Body of pancreas (tissue), 4 donors: ENCODE measurements around the gene KRT3. TPM values are rescaled to one million over a fixed set of nuclear protein-coding genes. Genes with fewer than 3 reads are reported as not detected.

Source experiments
- ATAC-seq: fragments of 150-250 bp; one replicate; pipeline ENCODE4 v1.9.1; 2016
- DNase-seq, 4 donors: peaks; one replicate each; pipeline ENCODE4 v3.0.0-alpha.2; 2019
- H3K27ac ChIP-seq, 4 donors: fragments of 200-600 bp; sonication (generic); 1 replicate in 3 of 4; 2 replicates in 1 of 4; pipeline versions ENCODE4 v1.5.1 to v1.6.1; 2016 to 2019; ENCODE audit warnings: mild to moderate bottlenecking in 1 of 4, mixed read lengths in 1 of 4, moderate library complexity in 1 of 4
- H3K27me3 ChIP-seq, 2 donors: fragments of 200-600 bp; sonication (generic); one replicate each; pipeline ENCODE4 v1.6.0; 2016; ENCODE audit warnings: mild to moderate bottlenecking in 1 of 2
- H3K36me3 ChIP-seq, 2 donors: fragments of 200-600 bp; sonication (generic); replicated peaks in 1 of 2; 2 replicates each; pipeline ENCODE4 v1.5.1; 2016; ENCODE audit warnings: low read depth in 2 of 2; ENCODE audit not compliant: insufficient read depth in 1 of 2
- H3K4me1 ChIP-seq: fragments of 200-600 bp; sonication (generic); one replicate; pipeline ENCODE4 v1.6.0; 2016
- H3K4me3 ChIP-seq, 2 donors: fragments of 200-600 bp; sonication (generic); 1 replicate in 1 of 2; 2 replicates in 1 of 2; pipeline ENCODE4 v1.5.1; 2016 to 2019
- H3K9me3 ChIP-seq, 3 donors: fragments of 200-600 bp; sonication (generic); 1 replicate in 2 of 3; 2 replicates in 1 of 3; pipeline ENCODE4 v1.5.1; 2016
- POLR2A ChIP-seq, 3 donors: fragments of 450-650 bp; IDR thresholded peaks; one replicate each; pipeline ENCODE4 v1.6.1; 2016; ENCODE audit warnings: antibody characterized with exemption in 3 of 3, mild to moderate bottlenecking in 2 of 3
- WGBS, 2 donors: methylation state at CpG; one replicate each; pipeline ENCODE4 v1.1.5; 2017; 5-methylcytosine and 5-hydroxymethylcytosine counted together
- intact Hi-C: fragments of 100-400 bp; cut with DNase I; formaldehyde crosslinking; loops from one replicate; pipeline ENCODE4 v1.15.1; 2023
- total RNA-seq, 2 donors: library from RNA; depleted of rRNA; stranded (reverse); fragments of >200 nt; gene quantifications; one replicate each; pipeline ENCODE4 v1.1.0, GENCODE V29; 2016
- TF ChIP-seq, protein P1 (sequence below), 7 experiments: fragments of 450-650 bp in 4 of 7; fragments of 200-600 bp in 3 of 7; sonication (generic) in 3 of 7; IDR thresholded peaks; one replicate each; pipeline ENCODE4 v1.5.1; 2016 to 2019; ENCODE audit warnings: antibody characterized with exemption in 7 of 7

The KRT3 gene
- total RNA-seq, 2 donors from 2014 or later: not detected

DNA sequence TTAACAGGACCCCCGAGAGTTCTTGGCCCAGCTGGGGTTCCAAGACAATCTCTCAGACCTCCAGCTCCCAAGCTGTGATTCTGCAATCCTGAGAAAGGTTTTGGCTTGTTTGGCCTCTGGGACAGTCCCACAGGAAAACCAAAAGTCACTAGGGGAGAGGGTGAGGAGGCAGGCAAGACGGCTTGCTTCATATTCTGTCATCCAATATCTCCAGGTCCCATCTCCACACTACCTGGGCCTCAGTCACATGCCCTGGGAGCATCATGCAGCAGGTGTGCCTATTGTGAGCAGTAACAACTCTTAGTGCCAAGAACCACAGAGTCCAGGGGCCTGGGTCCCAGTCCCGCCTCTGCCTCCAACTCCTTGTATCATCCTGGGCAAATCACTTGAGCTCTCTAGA lies 36.5 kb upstream of the KRT3 start:
- no peak for TF ChIP-seq POLR2A (IDR thresholded peaks at IDR 0.05)
- TF ChIP-seq, protein P1, sequence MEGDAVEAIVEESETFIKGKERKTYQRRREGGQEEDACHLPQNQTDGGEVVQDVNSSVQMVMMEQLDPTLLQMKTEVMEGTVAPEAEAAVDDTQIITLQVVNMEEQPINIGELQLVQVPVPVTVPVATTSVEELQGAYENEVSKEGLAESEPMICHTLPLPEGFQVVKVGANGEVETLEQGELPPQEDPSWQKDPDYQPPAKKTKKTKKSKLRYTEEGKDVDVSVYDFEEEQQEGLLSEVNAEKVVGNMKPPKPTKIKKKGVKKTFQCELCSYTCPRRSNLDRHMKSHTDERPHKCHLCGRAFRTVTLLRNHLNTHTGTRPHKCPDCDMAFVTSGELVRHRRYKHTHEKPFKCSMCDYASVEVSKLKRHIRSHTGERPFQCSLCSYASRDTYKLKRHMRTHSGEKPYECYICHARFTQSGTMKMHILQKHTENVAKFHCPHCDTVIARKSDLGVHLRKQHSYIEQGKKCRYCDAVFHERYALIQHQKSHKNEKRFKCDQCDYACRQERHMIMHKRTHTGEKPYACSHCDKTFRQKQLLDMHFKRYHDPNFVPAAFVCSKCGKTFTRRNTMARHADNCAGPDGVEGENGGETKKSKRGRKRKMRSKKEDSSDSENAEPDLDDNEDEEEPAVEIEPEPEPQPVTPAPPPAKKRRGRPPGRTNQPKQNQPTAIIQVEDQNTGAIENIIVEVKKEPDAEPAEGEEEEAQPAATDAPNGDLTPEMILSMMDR (IDR thresholded peaks at IDR 0.05): no peak
- intact Hi-C loops: no loop called here
- DNase-seq: no peak
- Histone ChIP-seq H3K27ac (no peak overlapping the region), H3K4me3 (no peak overlapping the region), H3K9me3 (no peaks in the 10 kb centered on the region), H3K36me3 (no peaks in the 10 kb centered on the region), H3K27me3 (no peaks in the 10 kb centered on the region), H3K4me1 (no peaks in the 10 kb centered on the region)
- no peak for ATAC-seq
- 59 to 64% methylated on average over 3 of the region's 3 CpGs for WGBS, 2 donors

DNA sequence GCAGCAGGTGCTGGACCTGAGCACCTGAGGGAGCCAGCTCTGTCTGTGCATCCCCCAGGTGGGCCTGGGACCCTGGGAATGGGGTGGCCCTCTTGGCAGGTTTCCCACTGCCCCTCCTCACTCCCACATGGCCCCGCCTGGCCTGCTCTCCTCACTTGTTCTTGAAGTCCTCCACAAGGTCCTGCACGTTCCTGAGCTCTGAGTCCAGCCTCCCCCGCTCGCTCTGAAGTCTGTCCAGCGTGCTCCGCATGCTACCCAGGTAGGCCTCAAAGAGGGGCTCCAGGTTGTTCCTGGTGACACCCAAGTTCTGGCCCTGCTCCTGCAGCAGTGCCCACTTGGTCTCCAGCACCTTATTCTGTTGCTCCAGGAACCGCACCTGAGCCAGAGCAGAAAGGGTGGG lies 35.3 kb upstream of the KRT3 start:
- Histone ChIP-seq H3K9me3 (no peaks in the 10 kb centered on the region), H3K4me1 (no peaks in the 10 kb centered on the region), H3K36me3 (no peaks in the 10 kb centered on the region), H3K27me3 (no peaks in the 10 kb centered on the region), H3K27ac (no peak overlapping the region), H3K4me3 (no peak overlapping the region)
- ATAC-seq: no peak
- WGBS, 2 donors: 79 to 87% methylated on average over 7 of the region's 7 CpGs
- intact Hi-C loops: no loop called here
- TF ChIP-seq, protein P1 (IDR thresholded peaks at IDR 0.05): no peak
- TF ChIP-seq POLR2A (IDR thresholded peaks at IDR 0.05): no peak
- DNase-seq: no peak

DNA sequence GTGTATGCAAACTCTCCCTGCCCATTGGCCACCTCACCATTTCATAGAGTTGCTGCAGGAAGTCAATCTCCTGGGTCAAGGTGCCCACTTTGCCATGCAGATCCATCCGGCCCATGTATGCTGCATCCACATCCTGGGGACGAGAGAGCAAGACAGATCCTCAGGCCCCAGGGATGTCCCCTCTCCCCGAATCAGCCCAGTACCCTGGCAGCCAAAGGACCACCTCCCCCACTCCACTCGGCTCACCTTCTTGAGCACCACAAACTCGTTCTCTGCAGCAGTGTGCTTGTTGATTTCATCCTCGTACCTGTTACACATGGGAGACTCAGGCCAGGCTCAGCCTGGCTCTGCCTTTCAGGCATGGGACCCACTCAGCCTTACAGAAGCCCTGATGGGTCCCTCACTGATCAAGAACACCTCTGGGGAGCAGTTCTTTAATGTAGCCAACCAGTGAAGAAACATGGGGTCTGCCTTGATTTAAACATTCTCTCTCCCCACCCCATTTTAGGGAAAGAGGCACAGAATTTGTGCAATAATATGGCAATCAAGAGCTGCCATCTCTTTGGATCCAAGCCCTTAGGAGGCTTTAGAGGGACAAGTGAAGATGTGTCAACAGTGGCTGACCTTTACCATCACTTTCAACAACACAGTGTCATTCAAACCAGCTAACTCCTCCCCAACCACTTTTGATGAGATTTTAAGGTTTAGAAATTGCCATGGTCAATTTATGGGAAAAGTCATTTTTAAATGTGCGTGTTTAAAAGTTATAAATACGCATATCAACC lies 34.3 kb upstream of the KRT3 start:
- no peak for DNase-seq
- WGBS, 2 donors: 60 to 77% methylated on average over 6 to 8 of the region's 8 CpGs
- Histone ChIP-seq H3K27me3 (no peaks in the 10 kb centered on the region), H3K9me3 (no peaks in the 10 kb centered on the region), H3K27ac (no peak overlapping the region), H3K4me1 (no peaks in the 10 kb centered on the region), H3K36me3 (no peaks in the 10 kb centered on the region), H3K4me3 (no peak overlapping the region)
- intact Hi-C loops: no loop called here
- ATAC-seq: no peak
- TF ChIP-seq, protein P1 (IDR thresholded peaks at IDR 0.05): no peak
- TF ChIP-seq POLR2A (IDR thresholded peaks at IDR 0.05): no peak

DNA sequence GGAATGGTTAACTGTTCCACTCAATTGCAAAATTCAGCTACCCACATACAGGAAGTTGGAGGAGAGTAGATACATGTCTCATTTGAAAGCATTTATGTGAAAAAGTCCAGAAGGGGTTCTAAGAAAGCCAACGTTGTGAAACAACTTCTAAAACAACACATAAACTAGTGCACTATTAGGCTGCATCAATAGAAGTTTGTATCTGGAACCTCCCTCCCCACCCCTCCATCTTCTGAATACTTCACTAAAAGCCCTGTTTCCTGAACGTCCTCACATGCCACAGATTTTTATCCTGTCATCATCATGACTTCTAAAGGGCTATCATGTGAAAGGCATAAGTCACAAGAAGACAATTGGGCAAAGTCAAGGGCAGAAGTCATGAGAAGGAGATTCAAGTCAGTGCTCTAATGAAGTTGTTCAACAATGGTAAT lies 32.7 kb upstream of the KRT3 start:
- TF ChIP-seq, protein P1 (IDR thresholded peaks at IDR 0.05): no peak
- no peak for TF ChIP-seq POLR2A (IDR thresholded peaks at IDR 0.05)
- H3K9me3 ChIP-seq: no peaks in the 10 kb centered on the region
- DNase-seq: no peak
- no peak overlapping the region for H3K4me3 ChIP-seq
- 13 to 37% methylated on average over 2 of the region's 2 CpGs for WGBS, 2 donors
- ATAC-seq: no peak
- intact Hi-C loops: no loop called here
- H3K27ac ChIP-seq: no peak overlapping the region
- H3K36me3 ChIP-seq: no peaks in the 10 kb centered on the region
- H3K4me1 ChIP-seq: no peaks in the 10 kb centered on the region
- no peaks in the 10 kb centered on the region for H3K27me3 ChIP-seq

DNA sequence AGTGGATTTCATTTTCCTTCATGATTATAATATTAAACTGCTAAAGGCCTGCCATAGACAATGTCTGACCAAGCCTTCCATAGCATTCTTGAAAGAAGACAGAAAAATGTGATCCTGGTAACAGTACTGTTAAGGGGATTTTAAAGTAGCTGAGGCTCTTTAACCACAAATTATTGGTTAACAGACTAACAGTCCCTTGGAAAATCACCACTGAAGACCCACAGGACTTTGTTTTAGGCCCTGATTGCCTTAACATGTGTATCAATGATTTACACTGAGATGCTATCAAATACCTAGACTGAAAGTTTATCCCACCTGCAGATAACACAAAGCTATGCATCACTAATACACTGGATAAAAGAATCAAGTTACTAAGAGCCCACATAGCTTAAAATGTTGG lies 32.2 kb upstream of the KRT3 start:
- DNase-seq: no peak
- Histone ChIP-seq H3K36me3 (no peaks in the 10 kb centered on the region), H3K4me1 (no peaks in the 10 kb centered on the region), H3K9me3 (no peaks in the 10 kb centered on the region), H3K4me3 (no peak overlapping the region), H3K27ac (no peak overlapping the region), H3K27me3 (no peaks in the 10 kb centered on the region)
- intact Hi-C loops: no loop called here
- ATAC-seq: no peak
- TF ChIP-seq, protein P1 (IDR thresholded peaks at IDR 0.05): no peak
- TF ChIP-seq POLR2A (IDR thresholded peaks at IDR 0.05): no peak
